Medulla oblongata (tissue), 1 donor: ENCODE results near the gene OR52M1.
"Not testable (repeated sequence)": the region's sequence is repeated elsewhere in the genome, so short reads cannot be mapped to it uniquely, and the experiment has no call there.

Experiments
- DNase-seq: peaks from one replicate; pipeline ENCODE4 v3.0.0-alpha.2; 2015; ENCODE audit errors: extremely low spot score

The OR52M1 gene, protein sequence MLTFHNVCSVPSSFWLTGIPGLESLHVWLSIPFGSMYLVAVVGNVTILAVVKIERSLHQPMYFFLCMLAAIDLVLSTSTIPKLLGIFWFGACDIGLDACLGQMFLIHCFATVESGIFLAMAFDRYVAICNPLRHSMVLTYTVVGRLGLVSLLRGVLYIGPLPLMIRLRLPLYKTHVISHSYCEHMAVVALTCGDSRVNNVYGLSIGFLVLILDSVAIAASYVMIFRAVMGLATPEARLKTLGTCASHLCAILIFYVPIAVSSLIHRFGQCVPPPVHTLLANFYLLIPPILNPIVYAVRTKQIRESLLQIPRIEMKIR

DNA sequence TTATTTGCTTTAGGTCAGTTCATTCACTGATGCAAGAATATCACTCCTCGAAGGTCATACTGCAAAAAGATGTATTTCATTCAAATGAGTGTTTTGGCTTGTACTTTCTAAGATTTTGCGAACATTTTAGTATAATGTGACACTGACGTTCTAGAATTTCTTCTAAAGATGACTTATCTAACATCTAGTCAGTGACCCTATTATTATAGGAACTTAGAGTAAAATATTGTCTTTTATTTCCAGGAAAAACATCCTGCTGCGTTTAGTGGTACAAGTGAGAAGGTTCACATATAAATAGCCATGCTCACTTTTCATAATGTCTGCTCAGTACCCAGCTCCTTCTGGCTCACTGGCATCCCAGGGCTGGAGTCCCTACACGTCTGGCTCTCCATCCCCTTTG is at the start of gene OR52M1:
Gene OR52M1 (plus strand): TSS at position 301 of the 400 bp plus-strand sequence. CDS start 0 bp downstream, at position 301.
- DNase-seq = no peak

DNA sequence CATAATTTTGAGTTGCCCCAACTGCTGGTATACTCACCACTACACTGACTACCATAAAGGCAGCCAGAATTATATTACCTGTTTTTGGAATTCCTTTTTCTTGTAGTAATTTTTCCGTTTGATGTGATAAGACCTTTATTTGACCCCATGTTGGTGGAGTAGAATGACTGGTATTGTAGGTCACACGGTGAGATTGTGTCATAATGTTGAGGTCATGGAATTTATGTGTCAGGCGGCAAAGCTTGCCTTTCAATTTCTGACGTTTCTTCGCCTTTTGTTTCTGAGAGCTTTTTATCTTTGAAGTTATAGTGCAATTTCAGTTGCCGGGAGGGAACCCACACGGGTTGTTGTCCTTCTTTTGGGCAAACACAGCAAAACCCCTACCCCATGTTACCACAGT is 49.5 kb upstream of the OR52M1 start:
- DNase-seq = no peak

DNA sequence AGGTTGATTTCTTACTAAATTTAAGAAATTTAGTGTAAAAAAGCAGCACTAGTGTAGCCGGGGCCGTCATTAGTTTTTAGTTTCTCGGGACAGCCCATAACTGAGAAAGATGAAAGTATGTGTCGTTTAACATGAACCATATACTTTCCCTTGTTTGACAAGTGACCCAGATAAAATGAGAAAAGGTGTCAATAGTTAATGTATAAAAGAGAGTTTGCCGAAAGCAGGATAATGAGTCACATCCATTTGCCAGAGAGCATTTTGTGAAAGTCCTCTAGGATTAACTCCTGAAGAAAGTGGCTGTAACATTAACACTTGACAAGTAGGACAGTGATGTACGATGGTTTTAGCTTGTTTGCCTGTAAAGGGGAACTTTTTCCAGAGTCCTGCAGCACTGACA is 49.0 kb upstream of the OR52M1 start:
- no peak for DNase-seq

DNA sequence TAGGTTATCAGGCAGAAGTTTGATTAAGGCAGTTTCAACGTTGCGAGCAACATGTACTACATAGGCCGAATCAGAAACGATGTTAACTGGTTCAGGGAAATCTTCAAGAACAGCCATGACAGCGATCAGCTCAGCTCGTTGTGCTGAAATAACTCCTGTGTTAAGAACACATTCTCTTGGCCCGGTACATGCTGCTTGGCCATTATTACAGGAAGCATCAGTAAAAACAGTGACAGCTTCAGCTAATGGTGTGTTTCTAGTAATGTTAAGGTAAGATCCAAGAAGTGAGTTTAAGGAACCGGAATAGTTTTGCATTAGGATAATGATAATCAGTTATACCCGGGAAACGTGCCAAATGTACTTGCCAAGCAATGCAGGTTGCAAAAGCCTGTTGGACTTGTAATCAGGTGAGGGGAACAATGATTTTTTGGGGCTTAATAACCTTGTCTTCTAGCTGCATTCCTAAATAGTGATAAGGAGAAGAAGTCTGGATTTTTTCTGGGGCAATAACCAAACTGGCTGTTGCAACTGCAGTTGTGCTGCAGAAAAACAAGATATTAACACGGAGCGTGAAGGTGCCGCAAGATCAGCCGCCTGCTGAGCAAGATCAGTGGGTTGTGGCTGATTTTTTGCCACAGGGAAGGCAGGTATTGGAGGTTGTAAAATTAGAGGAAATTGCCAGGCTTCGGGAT is 48.3 kb upstream of the OR52M1 start:
- no peak for DNase-seq

DNA sequence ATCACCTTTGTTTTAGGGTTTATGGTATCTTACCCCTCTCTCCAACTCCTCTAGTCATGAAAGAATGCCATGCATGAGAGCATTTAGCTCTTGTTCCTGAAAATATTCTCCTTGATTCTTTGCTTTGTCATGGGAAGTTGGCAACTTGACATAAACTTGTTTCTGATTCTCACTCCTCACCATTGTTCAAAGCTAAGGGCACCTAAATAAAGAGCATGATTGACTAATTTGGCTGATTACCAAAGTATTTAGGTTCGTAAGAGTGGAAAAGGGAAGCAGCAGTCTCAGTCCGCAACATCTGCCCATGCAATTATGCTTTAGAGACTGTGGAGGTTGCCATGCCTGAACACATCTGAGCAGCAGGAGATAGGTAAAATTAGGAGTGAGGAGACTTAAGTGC is 36.1 kb upstream of the OR52M1 start:
- DNase-seq = no peak

DNA sequence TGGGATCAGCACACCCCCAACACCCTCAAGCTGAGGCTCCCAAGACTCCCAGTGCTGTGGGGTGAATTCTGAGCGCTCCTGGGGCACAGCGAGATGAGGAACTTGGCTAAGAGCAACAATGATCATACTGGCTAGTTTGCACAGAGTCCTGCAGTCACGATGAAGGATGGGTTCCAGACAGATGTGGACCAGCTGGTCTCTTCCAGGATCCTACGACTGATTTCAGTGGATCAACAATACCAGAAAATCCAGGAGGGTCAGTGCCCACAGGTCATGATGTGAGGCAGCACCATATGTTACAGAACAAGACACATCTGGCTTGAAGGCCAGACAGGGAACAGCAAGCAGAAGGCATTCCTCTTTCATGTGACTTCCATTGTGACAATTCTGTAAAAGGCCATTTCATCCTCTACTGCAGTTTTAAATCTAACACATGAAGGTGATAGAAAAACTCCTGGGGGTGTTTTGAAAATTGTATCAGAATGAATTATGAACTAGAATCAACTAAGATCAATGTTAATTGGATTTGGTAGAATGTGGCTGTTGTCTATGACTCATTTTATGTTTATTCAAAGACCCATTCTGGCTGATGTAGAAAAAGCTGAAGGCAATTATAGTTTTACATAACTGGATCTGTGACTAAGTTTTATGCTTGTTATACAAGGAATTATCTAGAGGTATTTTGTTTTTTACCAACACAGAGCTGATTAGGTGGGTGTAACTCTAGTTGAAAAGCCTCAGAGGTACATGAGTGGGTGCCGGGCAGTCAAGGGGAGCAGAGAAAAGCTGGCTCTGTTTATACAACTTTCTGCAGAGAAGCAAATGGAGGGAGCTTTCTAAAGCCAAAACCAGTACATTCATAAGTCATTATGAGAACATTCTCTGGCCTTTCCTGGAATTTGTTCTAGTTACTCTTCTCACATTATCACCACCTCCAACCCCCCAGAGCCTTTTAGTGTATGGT is 33.4 kb upstream of the OR52M1 start:
- DNase-seq = no peak

DNA sequence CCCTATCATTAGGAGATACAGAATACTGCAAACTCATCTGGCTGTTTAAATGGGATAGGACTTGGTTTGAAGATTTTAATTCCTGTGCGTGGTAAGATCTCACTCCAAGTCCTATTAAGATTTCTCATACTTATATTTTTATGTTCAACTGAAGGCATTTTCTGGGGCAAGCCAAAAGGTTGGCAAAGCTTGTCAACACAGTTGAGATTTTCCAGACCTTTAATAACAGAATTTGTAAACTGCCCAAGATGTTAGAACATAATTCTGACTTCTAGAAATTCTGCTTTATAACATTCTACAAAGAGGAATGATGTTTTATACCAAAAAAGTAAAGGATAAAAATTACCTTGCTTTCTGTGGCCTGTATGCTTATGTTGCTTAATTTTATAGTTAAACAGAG is 30.8 kb upstream of the OR52M1 start:
- DNase-seq = no peak

DNA sequence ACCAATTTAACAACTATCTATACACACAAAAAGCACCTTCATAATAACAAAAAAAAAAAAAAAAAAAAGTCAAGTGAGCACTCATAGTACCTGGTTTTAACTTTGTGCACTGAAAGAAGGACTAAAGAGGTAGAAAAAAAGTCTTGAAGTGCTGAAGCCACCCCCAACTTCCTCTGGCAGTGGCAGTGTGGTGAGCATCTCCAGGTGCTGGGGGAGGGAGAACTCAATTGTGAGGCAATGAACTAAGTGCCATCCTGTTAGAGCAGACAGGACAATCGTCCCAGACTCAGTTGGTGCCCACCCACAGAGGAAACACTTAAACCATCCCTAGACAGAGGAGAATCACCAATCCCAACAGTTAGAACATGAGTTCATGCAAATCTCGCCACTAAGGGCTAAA is 22.7 kb upstream of the OR52M1 start:
- DNase-seq = no peak

DNA sequence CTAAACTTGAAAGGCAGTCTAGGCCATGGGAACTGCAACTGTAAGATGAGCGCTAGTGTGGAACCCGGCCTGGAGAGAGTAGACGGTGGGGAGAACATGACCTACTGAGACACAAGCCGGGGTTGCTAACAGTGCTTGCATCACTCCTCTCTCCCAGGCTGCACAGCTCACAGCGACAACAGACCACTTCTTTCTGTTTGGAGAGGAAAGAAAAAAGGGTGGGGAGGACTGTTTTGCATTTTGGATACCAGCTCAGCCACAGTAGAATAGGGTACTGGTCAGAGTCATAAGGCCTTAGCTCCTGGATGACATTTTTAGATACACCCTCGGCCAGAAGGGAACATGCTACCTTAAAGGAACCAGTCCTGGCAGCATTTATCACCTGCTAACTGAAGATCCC is 22.2 kb upstream of the OR52M1 start:
- no peak for DNase-seq

DNA sequence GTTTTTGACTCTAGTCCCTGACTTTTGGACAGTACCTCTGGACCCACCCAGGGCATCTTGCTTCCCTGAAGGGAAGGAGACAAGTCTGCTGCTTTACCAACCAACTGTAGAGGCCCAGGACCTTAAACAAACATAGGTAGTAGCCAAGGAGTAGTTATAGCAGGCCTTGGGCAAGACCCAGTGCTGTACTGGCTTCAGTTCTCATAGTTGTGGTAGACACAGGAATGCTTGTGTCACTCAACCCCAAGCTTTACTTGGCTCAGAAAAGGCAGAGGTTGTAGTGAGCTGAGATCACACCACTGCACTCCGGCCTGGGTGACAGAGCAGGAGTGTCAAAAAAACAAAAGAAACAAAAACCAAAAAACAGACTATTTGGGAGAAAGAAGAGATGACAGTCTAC is 21.3 kb upstream of the OR52M1 start:
- no peak for DNase-seq

DNA sequence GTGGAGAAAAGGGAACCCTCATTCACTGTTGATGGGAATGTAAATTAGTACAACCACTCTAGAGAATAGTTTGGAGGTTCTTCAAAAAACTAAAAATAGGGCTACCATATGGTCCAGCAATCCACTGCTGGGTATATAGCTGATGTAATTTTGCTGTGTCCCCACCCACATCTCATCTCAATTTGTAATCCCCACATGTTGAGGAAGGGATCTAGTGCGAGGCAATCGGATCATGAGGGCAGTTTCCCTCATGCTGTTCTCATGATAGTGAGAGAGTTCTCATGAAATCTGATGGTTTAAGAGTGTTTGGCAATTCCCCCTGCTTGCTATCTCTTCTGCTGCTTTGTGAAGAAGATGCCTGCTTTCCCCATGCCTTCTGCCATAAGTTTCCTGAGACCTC is 17.1 kb upstream of the OR52M1 start:
- no peak for DNase-seq

DNA sequence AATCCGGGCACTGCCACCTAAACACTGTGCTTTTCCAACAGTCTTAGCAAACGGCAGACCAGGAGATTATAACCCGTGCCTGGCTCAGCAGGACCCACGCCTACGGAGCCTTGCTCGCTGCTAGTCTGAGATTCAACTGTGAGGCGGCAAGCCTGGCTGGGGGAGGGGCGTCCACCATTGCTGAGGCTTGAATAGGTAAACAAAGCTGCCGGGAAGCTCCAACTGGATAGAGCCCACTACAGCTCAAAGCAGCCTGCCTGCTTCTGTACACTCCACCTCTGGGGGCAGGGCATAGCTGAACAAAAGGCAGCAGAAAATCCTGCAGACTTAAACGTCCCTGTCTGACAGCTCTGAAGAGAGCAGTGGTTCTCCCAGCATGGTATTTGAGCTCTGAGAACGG is 13.3 kb upstream of the OR52M1 start:
- DNase-seq = not testable (repeated sequence)

DNA sequence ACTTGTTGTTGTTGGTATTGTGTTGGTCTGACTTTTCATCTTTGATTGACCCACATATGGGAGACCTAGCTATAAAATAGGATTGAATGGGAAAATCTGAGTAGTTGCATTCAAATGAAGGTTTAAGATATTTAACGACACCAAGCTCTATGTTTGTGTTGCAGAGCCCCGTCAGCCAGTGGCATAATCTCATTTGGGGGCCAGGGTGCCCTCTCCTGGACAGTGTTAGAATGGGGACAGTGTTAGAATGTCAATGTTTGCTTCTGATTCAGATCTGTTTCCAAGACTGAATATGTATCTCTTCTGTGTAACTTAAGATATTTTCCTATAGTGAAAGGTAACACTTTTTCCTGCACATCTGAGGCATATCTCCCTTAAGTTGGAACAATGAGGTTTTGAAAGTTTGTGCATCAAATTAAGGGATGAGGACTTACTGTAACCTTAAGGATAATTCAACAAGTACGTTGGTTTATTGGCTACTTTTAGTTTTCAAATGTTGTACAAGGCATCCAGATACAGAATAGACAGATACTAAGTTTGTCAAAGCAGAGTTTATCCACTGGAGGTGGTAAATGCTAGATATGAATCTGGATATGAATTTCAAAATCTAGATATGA is 5.3 kb upstream of the OR52M1 start:
- peak; percentile 70 for DNase-seq

DNA sequence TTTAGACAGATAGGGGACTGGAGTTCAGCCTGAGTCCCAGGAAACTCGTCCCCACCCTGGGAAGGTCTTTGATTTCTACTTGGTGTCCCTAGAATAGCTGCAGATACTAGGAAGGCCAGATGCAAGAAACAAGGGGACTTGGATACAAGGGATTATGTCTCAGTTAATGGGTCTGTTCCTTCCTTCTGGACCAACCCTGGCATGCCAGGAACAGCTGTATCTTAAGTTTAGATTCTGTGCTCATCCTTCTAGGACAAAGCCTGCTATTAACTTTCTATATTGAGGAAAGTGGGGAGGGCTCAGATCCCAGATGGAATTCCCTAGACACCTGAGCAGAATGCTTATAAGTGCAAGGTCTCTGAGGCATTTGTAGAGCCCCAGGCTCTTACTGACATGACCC is 3.9 kb upstream of the OR52M1 start:
- no peak for DNase-seq

DNA sequence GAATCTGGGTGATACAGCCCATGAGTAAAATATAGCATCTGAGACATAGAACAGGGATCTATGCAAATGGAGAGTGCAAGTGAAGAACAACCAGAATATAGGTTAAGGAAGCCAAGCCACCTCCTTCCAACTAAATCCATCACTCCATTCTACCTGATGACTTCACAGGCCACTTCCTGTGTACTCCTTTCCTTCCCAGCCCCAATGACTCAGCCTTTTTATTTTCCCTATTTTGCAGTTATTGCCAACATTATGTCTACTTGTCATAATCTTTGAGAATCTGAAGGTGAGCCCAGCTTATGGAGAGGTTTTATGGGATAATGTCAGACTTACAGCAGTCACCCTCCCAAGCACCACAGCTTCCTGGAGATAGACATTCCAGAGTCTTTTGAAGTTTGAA is 1.4 kb upstream of the OR52M1 start:
- no peak for DNase-seq

DNA sequence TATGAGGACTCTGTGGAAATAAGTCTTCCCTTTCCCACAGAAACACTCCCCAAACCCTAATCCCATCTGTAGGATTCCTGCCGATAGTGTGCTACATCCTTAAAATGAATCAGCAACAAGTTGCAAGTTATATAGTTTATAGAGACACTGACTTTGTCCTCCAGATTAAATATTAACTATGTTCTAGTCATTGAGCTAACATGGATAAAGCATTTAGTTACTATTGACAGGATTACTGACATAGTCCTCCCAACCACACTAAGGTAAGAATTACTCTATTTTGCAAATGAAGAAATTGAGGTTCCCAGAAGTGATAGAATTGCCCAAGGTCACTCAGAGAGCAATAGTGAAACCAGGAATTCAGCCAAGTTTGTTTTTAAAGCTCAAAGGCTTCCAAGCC is 1.9 kb downstream of the OR52M1 start:
- DNase-seq = no peak

DNA sequence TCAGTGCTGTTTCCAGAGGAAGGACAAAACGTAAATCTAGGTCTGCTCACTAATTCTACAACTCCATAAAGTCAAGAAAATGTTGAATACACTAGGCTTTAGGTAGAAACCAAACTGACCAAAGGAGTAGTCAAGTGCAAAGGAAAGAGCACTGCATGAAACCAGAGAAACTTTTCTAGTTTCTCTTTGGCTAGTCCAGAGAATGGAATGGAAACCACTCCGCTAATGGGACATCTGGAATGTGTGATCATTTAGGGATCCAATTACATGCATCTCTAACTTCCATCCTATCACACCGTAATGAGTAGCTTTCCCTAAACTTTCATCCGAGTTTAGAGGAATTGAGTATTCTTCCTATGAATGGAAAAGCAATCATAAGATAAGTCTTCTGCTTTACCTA is 2.4 kb downstream of the OR52M1 start:
- no peak for DNase-seq

DNA sequence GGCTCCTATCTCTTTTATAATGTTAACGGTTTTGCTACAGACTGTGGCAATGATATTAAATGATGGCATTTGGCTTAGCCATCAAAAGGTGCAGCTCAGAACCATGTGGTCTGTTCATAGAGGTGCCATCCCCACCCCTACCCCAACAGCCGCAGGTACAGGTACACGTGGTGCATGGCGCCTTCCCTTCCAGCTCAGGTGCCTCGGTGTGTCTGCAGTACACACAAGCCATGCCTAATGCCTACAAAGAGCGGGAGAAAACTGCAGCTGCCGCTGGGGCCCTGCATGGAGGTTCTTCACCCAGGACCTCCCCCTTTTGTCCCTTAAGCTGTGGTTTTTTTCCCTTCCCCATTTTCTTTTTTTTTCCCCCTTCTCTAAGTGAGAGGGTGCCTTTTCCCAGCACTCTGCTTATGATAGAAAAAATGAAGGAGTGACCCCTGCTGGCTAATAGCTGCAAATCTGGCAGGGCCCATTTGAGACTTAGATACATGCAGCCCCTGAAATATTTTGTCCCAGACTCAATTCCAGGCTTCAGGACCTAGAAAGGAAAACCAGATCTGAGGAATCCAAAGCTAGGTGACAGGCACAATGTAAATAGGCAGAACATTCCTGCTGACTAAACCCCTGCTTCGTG is 6.5 kb downstream of the OR52M1 start:
- no peak for DNase-seq

DNA sequence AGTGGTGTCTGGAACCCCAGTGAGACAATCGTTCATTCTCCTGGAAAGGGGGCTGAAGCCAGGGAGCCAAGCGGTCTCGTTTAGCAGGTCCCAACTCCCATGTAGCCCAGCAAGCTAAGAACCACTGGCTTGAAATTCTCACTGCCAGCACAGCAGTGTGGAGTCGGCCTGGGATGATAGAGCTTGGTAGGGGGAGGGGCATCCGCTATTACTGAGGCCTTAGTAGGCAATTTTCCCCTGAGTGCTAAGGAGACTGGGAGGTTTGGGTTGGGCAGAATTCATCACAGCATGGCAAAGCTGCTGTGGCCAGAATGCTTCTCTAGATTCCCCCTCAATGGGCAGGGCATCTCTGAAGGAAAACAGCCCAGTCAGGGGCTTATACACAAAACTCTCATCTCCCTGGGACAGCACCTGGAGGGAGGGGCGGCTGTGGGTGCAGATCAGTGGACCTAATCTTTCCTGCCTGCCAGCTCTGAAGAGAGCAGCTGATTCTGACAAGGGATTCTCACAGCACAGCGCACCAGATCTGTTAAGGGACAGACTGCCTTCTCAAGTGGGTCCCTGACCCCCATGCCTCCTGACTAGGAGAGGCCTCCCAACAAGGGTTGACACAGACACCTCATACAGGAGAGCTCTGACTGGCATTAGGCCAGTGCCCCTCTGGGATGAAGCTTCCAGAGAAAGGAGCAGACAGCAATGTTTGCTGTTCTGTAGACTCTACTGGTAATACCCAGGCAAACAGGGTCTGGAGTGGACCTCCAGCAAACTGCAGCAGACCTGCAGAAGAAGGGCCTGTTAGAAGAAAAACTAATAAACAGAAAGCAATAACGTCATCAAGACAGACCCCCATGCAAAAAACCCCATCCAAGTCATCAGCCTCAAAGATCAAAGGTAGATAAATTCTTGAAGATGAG is 14.8 kb downstream of the OR52M1 start:
- DNase-seq = no peak

DNA sequence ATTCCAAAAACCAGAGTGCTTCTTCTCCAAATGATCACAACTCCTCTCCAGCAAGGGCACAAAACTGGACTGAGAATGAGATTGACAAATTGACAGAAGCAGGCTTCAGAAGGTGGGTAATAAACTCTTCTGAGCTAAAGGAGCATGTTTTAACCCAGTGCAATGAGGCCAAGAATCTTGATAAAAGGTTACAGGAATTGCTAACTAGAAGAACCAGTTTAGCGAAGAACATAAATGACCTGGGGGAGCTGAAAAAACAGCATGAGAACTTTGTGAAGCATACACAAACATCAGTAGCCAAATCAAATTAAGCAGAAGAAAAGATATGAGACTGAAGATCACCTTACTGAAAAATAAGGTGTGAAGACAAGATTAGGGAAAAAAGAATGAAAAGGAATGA is 15.5 kb downstream of the OR52M1 start:
- DNase-seq = no peak
